HuH-7.5 (cell line): ENCODE data around the gene ADGRE1.
A peak's percentile ranks its signal among the peaks of the same experiment; 100 is the strongest.
"Not testable (repeated sequence)": the region's sequence is repeated elsewhere in the genome, so short reads cannot be mapped to it uniquely, and the experiment has no call there.

Source experiments
- DNase-seq: peaks from one replicate; pipeline ENCODE4 v3.0.0; 2011; ENCODE audit warnings: low spot score

The ADGRE1 gene, protein sequence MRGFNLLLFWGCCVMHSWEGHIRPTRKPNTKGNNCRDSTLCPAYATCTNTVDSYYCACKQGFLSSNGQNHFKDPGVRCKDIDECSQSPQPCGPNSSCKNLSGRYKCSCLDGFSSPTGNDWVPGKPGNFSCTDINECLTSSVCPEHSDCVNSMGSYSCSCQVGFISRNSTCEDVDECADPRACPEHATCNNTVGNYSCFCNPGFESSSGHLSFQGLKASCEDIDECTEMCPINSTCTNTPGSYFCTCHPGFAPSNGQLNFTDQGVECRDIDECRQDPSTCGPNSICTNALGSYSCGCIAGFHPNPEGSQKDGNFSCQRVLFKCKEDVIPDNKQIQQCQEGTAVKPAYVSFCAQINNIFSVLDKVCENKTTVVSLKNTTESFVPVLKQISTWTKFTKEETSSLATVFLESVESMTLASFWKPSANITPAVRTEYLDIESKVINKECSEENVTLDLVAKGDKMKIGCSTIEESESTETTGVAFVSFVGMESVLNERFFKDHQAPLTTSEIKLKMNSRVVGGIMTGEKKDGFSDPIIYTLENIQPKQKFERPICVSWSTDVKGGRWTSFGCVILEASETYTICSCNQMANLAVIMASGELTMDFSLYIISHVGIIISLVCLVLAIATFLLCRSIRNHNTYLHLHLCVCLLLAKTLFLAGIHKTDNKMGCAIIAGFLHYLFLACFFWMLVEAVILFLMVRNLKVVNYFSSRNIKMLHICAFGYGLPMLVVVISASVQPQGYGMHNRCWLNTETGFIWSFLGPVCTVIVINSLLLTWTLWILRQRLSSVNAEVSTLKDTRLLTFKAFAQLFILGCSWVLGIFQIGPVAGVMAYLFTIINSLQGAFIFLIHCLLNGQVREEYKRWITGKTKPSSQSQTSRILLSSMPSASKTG

DNA sequence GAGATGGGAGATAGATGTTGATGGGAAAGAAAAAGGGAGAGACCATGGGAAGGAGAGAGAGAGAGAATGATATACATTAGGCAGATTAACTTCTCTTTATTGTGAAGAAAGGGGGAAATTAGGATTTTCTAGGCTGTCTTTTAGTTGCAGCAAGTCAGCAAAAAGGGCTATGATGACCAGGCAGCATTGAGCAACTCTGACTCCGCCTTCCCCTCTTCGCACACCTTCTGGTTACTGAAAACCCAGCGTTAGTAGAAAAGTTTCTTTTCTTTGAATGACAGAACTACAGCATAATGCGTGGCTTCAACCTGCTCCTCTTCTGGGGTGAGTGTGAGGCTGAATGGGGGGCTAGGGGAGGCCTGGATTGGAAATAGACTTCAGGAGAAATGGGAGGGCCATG is at the start of gene ADGRE1:
TSS of gene ADGRE1 (plus strand) at position 264 of the 400 bp plus-strand sequence. CDS start at position 294, 30 bp downstream.
- DNase-seq: no peak

DNA sequence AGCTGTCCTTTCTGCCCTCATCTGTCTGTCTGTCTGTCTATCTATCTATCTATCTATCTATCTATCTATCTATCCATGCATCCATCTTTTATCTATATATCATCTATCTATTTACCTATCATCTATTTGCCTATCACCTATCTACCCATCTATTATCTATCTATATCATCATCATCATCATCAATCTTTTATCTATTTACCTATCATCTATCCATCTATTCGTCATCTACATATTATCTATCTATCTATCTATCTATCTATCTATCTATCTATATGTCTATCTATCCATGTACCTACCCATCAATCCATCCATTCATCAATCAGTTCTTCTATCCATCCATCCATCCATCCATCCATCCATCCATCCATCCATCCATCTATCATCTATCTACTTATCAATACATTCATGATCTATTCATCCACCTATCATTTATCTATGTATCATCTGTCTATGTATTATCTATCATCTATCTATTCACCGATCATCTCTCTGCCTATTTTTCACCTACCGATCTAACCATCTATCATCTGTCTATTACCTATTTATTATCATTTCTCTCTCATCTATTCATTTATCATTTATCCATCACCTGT is 49.2 kb upstream of the ADGRE1 start:
- DNase-seq: no peak

DNA sequence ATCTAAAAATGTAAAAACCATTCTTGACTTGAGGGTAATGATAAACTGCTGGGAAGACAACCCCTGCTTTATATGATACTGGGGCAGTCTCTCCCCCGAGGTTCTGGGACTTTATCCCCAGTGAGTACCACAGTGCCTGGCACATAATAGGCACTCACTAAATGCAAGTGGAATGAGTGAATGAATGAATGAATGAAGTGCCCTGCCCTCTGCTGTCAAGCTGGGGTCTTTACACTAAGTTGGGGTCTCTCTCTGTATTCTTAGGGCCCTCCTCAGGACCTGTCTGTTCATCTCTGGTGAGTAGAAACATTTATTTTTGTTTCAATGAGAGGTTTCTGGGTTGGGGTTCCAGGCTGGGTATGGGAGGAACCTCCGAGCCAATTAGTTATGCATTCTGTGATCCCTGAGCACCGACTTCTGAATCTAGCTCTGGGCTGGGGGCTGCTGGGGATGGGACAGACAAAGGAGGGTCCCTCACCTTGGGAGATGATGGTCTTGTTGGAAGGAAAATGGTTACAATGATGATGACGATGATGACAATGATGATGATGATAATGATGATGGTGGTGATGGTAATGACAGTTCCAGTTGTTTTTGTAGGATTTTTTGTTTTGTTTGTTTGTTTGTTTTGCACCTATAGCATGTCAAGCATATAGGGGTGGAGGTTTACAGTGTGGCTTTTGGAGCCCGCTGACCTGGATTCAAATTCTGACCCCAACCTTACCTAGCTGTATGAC is 44.3 kb upstream of the ADGRE1 start:
- DNase-seq: no peak

DNA sequence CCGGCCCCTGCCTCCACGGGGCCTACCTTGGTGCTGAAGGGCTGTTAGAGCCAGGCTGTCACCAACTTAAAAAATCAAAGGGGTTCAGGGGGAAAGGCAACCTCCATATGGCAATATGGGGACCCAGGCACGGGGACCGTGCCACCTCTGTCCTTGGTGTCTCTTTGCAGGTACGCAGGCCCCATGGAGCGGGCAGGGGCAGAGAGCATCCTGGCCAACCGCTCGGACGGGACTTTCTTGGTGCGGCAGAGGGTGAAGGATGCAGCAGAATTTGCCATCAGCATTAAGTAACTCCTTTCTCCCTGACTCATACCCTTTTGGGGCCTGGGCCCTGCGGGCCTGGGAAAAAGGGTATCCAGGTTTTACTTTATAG is 39.6 kb upstream of the ADGRE1 start:
- no peak for DNase-seq

DNA sequence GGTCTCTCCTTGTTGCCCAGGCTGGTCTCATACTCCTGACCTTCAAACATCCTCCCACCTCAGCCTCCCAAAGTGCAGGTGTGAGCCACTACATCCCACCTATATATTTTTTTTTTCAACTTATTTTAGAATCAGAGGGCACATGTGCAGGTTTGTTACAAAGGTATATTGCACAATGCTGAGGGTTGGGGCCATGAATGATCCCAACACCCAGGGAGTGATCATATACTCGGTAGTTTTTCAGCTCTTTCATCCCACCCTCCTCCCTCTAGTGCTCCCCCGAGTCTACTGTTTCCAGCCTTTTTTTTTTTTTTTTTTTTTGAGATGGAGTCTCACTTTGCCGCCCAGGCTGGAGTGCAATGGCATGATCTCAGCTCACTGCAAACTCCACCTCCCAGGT is 38.4 kb upstream of the ADGRE1 start:
- DNase-seq: no peak

DNA sequence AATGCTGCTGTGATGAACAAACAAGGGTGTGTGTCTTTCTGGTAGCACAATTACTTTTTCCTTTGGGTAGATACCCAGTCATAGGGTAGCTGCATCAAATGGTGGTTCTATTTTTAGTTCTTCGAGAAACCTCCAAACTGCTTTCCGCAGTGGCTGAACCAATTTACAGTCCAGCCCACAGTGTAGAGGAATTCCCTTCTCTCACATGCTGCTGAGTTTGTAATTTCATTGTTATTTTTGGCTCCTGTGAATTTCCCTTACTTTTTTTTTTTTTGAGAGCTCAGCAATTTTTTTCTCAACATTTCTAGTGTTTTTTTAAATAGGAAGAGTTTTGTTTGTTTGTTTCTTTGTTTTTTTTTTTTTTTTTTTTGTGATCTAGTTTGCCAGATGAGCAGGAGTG is 37.5 kb upstream of the ADGRE1 start:
- no peak for DNase-seq

DNA sequence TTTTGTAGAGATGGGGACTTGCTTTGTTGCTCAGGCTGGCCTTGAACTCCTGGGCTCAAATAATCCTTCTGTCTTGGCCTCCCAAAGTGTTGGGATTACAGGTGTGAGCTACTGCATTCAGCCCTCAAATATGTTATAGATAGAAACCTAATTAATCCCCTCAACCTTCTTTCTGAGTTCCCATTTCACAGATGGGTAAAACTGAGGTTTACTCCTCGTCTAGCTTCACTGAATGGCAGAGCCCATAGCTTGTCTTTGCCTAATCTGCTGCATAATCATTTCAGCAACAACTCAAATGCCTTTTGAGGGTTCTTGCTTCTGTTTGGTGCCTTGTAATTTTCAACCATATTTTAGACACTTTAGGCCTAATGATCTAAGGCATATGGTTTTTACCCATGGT is 36.0 kb upstream of the ADGRE1 start:
- DNase-seq: no peak

DNA sequence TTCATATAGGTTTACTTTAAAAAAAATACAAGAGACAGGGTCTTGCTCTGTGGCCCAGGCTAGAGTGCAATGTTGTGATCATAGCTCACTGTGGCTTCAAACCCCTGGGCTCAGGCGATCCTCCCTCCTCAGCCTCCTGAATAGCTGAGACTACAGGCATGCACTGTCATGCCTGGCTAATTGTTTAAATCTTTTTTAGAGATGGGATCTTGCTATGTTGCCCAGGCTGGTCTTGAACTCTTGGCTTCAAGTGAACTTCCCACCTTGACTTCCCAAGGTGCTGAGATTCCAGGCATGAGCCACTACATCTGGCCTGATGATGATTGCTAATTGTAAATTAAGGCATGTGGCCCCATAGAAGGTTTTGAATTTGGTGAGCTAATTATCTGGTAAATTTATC is 35.4 kb upstream of the ADGRE1 start:
- DNase-seq: no peak

DNA sequence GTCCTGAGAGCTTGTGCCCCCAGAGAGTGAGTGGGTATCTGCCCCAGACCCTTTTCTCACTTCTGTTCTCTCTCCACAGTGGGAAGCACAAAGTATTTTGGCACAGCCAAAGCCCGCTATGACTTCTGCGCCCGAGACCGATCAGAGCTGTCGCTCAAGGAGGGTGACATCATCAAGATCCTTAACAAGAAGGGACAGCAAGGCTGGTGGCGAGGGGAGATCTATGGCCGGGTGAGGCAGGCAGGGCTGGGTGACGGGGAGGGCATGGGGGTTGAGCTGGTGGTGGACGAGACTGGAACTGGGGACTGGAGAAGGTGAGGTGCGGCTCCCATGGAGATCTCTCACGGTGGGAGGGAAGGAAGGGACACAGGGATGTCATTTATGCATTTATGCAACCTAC is 33.5 kb upstream of the ADGRE1 start:
- no peak for DNase-seq

DNA sequence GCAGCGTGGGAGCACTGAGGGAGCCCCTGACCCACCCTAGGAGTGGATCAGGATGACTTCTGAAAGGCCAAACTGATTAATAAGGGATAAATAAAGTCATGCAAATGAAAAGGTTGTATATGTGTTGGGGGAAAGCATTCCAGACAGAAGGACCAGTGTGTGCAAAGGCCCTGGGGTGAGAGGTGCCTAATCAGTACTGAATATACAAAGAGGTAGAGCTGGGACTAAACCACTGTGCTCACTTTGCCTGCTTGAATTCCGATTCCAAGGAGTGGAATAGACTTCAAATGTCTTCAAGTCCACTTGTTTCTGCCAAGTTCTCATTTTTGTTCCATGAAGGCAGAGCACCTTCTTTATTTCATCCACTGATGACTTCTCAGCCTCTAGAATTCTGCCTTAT is 32.6 kb upstream of the ADGRE1 start:
- DNase-seq: no peak

DNA sequence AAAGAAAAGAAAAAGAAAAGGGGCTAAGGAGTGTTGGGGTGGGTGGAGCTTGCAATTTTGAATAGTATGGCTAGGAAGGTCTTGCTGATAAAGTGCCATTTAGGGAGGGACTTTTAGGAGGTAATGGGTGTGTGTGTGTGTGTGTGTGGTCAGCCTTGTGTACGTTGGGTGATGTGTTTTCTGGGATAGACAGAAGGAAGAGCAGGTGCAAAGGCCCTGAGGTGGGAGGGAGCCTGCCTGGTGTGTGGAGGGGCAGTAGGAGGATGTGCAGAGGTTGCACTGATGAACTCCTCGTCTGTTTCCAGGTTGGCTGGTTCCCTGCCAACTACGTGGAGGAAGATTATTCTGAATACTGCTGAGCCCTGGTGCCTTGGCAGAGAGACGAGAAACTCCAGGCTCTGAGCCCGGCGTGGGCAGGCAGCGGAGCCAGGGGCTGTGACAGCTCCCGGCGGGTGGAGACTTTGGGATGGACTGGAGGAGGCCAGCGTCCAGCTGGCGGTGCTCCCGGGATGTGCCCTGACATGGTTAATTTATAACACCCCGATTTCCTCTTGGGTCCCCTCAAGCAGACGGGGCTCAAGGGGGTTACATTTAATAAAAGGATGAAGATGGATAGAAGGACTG is 30.5 kb upstream of the ADGRE1 start:
- DNase-seq: no peak

DNA sequence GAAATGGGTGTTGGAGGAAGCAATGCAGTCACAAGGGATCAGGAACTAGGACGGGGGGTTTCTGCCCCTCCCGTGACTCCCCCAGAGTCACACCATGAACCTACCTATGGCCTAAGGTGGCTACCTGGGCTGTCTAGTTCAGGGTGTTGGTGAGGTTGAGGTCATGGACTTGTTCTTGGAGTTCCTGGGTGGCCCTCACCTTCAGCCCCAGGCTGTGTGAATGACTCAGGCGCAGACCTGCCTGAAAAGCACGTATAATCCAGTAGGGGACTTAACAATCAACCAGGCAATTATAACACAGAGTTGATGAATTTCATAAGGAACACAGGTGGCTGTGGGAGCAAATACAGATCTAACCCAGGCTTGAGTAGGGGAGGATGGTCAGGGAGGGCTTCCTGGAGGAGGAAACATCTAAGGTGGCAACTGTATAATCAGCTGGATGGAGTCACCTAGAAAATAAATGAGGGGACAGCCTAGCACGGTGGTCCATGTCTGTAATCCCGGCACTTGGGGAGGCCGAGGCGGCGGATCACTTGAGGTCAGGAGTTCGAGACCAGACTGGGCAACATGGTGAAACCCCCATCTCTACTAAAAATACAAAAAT is 25.6 kb upstream of the ADGRE1 start:
- no peak for DNase-seq

DNA sequence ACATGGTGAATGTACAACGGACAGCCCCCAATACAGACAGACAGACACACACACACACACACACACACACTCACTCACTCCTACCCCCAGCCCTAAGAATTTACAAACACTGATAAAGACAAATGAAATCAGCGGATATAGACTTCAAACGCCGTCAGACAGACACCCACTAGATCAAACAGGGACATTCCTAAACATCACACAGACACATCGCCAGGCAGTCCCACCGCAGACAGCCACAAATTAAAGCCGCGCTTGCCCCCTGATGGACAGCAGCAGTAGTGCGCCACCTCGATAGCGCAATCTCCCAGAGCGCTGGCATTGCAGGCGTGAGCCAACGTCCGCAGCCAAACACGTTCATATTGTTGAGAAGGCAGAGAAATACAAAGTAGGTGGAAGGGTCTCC is 24.7 kb upstream of the ADGRE1 start:
- DNase-seq: peak; percentile 66

DNA sequence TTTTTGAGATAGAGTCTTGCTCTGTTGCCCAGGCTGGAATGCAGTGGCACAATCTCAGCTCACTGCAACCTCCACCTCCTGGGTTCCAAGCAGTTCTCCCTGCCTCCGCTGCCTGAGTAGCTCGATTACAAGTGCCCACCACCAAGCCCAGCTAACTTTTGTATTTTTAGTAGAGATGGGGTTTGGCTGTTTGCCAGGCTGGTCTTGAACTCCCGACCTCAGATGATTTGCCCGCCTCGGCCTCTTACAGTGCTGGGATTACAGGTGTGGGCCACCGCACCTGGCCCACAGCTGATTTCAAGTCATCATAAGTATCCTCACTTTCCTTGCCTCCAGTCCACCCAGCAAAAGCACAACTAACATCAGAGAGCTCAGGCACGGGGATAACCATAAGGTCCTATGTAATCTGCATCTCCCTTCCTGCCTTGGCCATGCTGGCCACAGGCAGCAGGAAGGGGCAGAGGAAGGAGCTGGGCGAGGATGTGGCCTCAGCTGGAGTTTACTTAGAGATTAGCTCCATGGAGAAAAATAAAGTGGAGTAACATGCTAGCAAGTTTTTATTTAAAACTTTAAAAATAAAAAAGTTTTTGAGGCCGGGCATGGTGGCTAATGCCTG is 22.9 kb upstream of the ADGRE1 start:
- DNase-seq: no peak

DNA sequence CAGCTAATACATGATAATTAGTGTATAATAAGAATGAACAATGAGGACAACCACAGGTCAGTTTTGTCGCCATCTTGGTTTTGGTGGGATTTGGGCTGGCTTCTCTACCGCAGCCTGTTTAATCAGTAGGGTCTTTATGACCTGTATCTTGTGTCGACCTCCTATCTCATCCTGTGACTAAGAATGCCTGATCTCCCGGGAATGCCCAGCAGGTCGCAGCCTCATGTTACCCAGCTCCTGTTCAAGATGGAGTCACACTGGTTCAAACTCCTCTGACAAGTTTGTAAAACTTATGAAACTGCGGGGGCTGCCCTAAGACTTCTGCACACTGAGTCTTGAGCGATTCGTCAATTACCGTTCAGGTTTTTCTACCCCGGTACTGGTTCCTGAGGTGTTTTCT is 21.5 kb upstream of the ADGRE1 start:
- DNase-seq: no peak

DNA sequence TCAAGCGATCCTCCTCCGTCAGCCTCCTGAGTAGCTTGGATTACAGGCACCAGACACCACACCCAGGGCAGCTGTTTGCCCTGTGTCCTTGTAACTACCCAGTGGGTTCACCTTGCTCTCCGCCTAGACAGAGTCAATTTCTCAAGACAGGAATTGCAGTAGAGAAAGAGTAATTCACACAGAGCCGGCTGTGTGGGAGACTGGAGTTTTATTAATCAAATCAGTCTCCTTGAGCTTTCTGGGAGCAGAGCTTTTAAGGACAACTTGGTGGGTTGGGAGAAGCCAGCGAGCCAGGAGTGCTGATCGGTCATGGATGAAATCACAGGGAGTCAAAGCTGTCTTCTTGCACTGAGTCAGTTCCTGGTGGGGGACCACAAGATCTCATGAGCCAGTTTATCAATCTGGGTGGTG is 20.6 kb upstream of the ADGRE1 start:
- DNase-seq: no peak

DNA sequence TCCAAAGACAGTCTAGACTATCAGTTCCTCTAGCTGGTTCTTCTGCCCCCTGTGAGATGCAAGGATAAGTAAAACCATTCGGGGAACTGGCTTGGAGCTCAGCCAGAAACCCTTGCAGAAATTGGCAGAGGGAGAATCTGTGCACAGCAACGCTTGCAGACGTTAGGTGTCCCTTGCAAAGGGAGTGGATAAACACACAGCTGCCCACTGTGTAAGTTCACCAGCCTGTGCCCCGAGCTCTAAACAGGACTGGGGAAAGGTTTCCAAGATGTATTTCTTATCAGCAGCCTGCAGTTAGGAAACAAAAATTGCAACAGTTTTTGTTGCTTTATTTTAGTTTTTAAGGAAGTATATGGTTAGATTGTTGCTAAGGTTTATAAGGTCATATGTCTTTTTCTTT is 19.0 kb upstream of the ADGRE1 start:
- no peak for DNase-seq

DNA sequence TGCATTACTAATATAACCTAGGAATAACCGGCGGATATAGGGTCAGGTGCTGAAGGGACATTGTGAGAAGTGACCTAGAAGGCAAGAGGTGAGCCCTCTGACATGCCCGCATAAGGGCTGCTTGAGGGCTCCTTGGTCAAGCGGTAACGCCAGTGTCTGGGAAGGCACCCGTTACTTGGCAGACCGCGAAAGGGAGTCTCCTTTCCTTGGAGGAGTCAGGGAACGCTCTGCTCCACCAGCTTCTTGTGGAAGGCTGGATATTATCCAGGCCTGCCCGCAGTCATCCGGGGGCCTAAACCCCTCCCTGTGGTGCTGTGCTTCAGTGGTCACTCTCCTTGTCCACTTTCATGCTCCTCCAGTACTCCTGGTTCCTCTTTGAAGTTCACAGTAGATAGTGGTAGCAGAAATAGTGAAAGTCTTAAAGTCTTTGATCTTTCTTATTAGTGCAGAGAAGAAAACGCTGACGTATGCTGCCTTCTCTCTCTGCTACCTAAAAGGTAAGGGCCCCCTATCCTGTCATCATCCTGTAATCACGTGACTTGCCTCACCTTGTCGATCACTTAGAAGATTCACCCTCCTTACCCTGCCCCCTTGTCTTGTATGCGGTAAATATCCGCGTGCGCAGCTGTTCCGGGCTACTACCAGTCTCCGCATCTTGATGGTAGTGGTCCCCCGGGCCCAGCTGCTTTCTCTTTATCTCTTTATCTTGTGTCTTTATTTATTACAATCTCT is 18.1 kb upstream of the ADGRE1 start:
- not testable (repeated sequence) for DNase-seq

DNA sequence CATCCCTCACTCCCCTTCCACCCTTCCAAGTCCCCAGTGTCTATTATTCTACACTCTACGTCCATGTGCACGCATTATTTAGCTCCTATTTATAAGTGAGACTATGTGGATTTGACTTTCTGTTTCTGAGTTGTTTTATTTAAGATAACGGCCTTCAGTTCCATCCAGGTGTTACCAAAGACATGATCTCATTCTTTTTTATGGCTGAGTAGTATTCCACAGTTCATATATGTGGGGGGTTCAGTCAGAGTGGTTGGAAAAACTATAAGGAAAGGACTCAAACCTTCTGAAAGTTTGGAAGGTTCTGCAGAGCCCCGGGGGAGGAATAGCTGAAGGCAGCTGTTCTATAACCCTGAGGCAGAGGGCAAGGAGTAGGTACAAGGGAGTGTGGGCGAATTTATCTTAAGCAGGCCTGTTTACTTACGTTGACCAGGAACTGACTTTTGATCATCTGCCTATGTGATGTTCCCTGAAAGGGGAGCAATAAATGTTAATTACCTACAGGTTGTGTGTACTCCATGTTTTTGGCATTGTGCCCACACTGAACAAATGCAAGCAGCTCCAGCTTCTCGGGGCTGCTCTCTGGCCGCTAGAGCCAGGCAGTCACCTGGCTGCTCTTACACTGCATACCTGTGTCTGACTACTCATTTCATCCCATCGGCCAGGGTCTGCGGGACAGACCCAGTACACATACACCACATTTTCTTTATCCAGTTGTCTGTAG is 13.5 kb upstream of the ADGRE1 start:
- DNase-seq: no peak

DNA sequence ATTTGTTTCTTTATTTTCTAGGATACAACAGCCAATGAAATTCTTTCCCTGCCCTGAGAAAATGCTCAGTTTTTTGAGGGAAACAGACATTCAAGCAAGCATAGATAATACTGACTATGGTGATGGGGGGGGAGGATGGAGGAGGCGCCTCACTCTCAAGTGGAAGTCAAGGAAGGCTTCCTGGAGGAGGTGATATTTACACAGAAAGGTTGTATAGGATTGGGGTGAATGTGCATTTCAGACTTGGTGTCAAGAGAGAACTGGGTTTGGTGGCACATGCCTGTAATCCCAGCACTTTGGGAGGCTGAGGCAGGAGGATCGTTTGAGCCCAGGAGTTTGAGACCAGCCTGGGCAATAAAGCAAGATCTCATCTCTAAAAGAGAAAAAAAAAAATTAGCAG is 12.2 kb upstream of the ADGRE1 start:
- DNase-seq: no peak
